Ectodermal cell (in vitro differentiated cells): ENCODE results near the gene CAST.

ENCODE experiments used
- H3K27ac ChIP-seq: 2 replicates; pipeline ENCODE4 v1.7.0; 2013; ENCODE audit warnings: mild to moderate bottlenecking, low read depth, low read length; ENCODE audit not compliant: insufficient read depth, poor library complexity, severe bottlenecking
- H3K27me3 ChIP-seq: 2 replicates; pipeline ENCODE4 v1.7.0; 2013; ENCODE audit warnings: mild to moderate bottlenecking, low read length; ENCODE audit not compliant: insufficient read depth, control insufficient read depth, poor library complexity, severe bottlenecking
- H3K36me3 ChIP-seq: one replicate; pipeline ENCODE4 v1.7.0; 2013; ENCODE audit warnings: low read length; ENCODE audit not compliant: control insufficient read depth, insufficient read depth
- H3K4me1 ChIP-seq: one replicate; pipeline ENCODE4 v1.7.0; 2013; ENCODE audit warnings: low read length; ENCODE audit not compliant: control insufficient read depth, insufficient read depth
- H3K4me3 ChIP-seq: 2 replicates; pipeline ENCODE4 v1.7.0; 2013; ENCODE audit warnings: low read depth, low read length, control low read depth; ENCODE audit not compliant: insufficient read depth
- H3K9me3 ChIP-seq: 2 replicates; pipeline ENCODE4 v1.7.0; 2013; ENCODE audit warnings: mild to moderate bottlenecking, low read length, moderate library complexity; ENCODE audit not compliant: control insufficient read depth
- WGBS, 2 experiments: methylation state at CpG; one replicate each; pipeline ENCODE4 v1.1.7; 2013; ENCODE audit warnings: missing lambda C conversion rate in 2 of 2; 5-methylcytosine and 5-hydroxymethylcytosine counted together

Gene CAST

DNA sequence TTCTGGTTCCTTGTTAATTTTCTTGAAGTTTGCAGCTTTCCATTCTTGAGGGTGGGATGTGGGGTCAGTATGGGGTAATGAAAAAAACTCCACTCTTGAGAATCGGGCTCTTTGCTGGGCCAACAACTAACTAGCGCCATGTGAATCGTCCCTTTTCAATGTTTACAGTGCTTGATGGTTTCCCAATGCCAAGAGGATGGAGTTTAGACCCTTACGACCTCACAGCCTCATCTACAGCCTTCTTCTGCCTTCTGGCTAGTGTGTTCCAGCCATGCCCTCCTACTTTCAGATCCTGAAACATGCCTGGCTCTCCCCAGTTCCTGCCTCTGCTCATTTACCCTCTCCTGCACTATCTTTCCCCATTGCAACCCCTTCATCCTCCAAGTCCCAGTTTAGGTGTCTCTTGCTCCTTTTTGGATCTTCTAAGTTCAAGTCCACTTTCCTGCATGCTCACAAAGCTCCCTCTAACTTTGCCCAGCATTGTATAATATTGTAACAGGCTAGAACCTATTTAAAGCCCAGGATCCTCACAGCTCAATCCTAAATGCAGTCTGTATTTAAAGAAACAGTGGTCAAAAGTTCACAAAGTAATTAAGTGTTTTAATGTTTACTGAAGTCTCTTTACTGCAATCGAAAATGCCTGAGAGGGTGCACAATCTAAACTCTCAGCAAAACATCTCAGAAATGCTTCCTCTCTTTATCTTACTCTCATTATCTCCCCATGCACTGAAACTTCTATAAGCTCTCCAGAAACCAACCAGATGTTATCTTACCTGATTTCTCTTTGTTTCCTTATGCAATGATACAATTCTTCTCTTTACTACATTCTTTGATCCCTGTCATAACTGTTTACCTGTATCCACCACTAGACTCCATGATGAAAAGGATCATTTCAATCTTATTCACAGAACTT lies 20.6 kb upstream of the CAST start:
- WGBS, 2 experiments, result 69 to 70% methylated on average over 5 of the region's 5 CpGs
- no peak overlapping the region for H3K27ac ChIP-seq
- H3K4me1 ChIP-seq, result no peaks in the 10 kb centered on the region

DNA sequence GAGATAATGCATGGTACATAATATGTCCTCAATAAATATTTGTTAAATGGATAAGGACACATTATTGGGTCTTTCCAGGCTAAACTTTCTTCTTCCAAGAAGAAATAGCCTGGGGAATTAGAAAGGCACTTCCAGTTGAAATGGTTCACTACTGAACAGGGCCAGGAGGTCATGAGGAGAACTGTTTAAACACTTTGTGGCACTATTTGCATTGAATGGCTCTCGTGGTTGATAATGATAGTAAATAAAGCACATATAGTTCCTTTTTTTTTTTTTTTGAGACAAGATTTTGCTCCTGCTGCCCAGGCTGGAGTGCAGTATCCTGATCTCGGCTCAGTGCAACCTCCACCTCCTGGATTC lies 19.9 kb upstream of the CAST start:
- Histone ChIP-seq H3K4me3 (no peak overlapping the region), H3K36me3 (no peaks in the 10 kb centered on the region), H3K27ac (no peak overlapping the region), H3K4me1 (no peaks in the 10 kb centered on the region), H3K9me3 (no peaks in the 10 kb centered on the region), H3K27me3 (no peaks in the 10 kb centered on the region)
- WGBS, 2 experiments, result 88 to 91% methylated on average over 1 to 2 of the region's 2 CpGs

More for the DNA sequence above, 20.6 kb upstream of the CAST start:
- Histone ChIP-seq H3K27me3 (no peaks in the 10 kb centered on the region), H3K9me3 (no peaks in the 10 kb centered on the region), H3K36me3 (no peaks in the 10 kb centered on the region), H3K4me3 (no peak overlapping the region)

DNA sequence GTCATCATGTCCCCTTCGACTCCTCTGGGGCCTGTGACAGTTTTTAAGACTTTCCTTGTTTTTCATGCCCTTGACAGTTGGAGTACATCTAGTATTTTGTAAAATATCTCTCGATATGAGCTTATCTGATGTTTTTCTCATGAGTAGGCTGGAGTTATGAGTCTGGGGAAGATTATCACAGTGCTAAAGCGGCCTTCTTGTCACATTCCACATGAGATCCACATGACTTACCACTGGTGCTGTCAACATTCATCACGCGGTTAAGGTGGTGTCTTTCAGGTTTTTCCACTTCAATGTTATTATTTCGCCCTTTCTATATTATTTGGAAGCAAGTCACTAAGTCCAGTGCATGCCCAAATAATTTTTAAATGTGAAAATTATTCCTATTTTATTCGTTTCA lies 17.1 kb upstream of the CAST start:
- 95 to 96% methylated on average over 5 to 7 of the region's 7 CpGs for WGBS, 2 experiments
- Histone ChIP-seq H3K9me3 (no peaks in the 10 kb centered on the region), H3K27ac (no peak overlapping the region), H3K4me3 (no peak overlapping the region), H3K27me3 (no peaks in the 10 kb centered on the region), H3K36me3 (no peaks in the 10 kb centered on the region), H3K4me1 (no peaks in the 10 kb centered on the region)

DNA sequence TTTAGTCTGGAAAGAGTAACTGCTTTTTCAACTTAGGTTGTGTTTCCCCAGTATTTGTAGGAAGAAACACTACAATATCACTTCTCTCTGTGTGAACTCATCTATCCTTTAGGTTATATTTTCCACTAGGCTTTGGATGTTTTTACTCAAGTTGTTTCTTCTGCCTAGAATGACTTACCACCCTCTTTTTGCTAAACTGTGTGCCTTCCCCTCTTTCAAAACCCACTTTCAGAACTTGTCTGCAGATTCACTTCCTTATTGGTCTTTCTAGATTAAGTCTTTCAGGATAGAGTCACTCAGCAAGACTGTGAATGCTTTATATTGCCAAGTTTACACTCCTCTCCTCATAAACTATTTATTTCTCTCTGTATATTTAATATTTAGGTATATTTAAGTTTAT lies 14.2 kb upstream of the CAST start:
- H3K36me3 ChIP-seq, result no peaks in the 10 kb centered on the region
- no peak overlapping the region for H3K4me3 ChIP-seq
- H3K4me1 ChIP-seq, result no peaks in the 10 kb centered on the region
- no peaks in the 10 kb centered on the region for H3K27me3 ChIP-seq
- H3K27ac ChIP-seq, result no peak overlapping the region
- H3K9me3 ChIP-seq, result no peaks in the 10 kb centered on the region

DNA sequence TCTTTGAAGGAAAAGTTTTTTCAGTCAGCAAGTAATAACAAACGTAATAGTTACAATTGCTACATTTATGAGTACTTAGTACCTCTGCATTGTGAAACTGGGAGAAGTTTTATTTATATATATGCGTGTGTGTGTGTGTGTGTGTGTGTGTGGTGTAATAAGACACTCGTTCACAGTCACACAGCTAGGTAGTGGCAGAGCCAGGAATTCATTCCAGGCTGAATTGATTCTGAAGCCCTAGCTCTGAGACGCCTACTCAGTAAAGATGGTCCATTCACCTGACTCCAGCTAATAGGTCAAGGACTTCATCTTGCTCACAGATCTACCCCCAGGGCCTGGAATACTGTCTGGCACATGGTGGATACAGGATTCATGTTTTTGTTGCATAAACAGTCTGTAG lies 13.6 kb upstream of the CAST start:
- Histone ChIP-seq H3K36me3 (no peaks in the 10 kb centered on the region), H3K4me3 (no peak overlapping the region), H3K27ac (no peak overlapping the region), H3K9me3 (no peaks in the 10 kb centered on the region), H3K4me1 (no peaks in the 10 kb centered on the region), H3K27me3 (no peaks in the 10 kb centered on the region)
- WGBS, 2 experiments, result 54 to 74% methylated on average over 3 to 4 of the region's 4 CpGs

- Histone ChIP-seq H3K4me1 (no peaks in the 10 kb centered on the region), H3K27me3 (no peaks in the 10 kb centered on the region), H3K36me3 (no peaks in the 10 kb centered on the region), H3K27ac (no peak overlapping the region), H3K9me3 (no peaks in the 10 kb centered on the region), H3K4me3 (no peak overlapping the region)
- WGBS, 2 experiments, result 89 to 95% methylated on average over 3 of the region's 3 CpGs
These were observed 12.9 kb upstream of the CAST start for GRCh38 chr5:96649251-96649662.

GRCh38 chr5:96649681-96650540 lies 12.3 kb upstream of the CAST start:
- Histone ChIP-seq H3K27me3 (no peaks in the 10 kb centered on the region), H3K9me3 (no peaks in the 10 kb centered on the region), H3K27ac (no peak overlapping the region), H3K4me3 (no peak overlapping the region), H3K36me3 (no peaks in the 10 kb centered on the region), H3K4me1 (no peaks in the 10 kb centered on the region)
- WGBS, 2 experiments, result 84 to 90% methylated on average over 4 to 5 of the region's 5 CpGs

GRCh38 chr5:96651047-96651446 lies 11.1 kb upstream of the CAST start:
- H3K4me1 ChIP-seq, result no peaks in the 10 kb centered on the region
- H3K27ac ChIP-seq, result no peak overlapping the region
- WGBS, 2 experiments, result 92 to 94% methylated on average over 5 of the region's 5 CpGs
- H3K27me3 ChIP-seq, result no peaks in the 10 kb centered on the region
- H3K4me3 ChIP-seq, result no peak overlapping the region
- no peaks in the 10 kb centered on the region for H3K9me3 ChIP-seq
- H3K36me3 ChIP-seq, result no peaks in the 10 kb centered on the region

GRCh38 chr5:96651948-96652753 lies 10.0 kb upstream of the CAST start:
- WGBS, 2 experiments, result 67 to 75% methylated on average over 3 of the region's 4 CpGs
- Histone ChIP-seq H3K4me1 (no peaks in the 10 kb centered on the region), H3K9me3 (no peaks in the 10 kb centered on the region)

More at GRCh38 chr5:96651948-96652753, 10.0 kb upstream of the CAST start:
- Histone ChIP-seq H3K4me3 (no peak overlapping the region), H3K36me3 (no peaks in the 10 kb centered on the region), H3K27ac (no peak overlapping the region), H3K27me3 (no peaks in the 10 kb centered on the region)
